Stimulated activated CD8-positive, alpha-beta memory T cell treated with anti-CD3 and anti-CD28 coated beads, Interleukin-2, amount 100 ng/mL, for 48 hours (primary cell): ENCODE results near the gene BCAP31.
"Not testable (repeated sequence)": the region's sequence is repeated elsewhere in the genome, so short reads cannot be mapped to it uniquely, and the experiment has no call there.

ENCODE experiments used
- DNase-seq, 2 donors: peaks; one replicate each; pipeline ENCODE4 v3.0.0-alpha.2; 2020; ENCODE audit warnings: low read depth in 2 of 2

The BCAP31 gene

DNA sequence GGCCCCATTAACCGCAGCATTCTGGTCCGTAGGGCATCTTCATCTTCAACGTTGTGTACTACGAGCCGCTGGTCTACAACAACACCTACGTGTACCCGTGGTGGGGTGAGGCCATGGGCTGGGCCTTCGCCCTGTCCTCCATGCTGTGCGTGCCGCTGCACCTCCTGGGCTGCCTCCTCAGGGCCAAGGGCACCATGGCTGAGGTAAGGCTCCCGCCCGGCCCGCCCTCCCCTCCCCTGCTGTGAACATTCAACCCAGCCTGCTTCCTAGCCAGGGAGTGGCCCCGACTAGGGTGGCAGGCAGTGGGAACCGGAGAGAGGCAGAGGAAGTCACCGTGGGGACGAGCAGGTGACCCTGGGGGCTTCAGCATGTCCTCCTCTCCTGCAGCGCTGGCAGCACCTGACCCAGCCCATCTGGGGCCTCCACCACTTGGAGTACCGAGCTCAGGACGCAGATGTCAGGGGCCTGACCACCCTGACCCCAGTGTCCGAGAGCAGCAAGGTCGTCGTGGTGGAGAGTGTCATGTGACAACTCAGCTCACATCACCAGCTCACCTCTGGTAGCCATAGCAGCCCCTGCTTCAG is 29.4 kb downstream of the BCAP31 start:
- no peak for DNase-seq

DNA sequence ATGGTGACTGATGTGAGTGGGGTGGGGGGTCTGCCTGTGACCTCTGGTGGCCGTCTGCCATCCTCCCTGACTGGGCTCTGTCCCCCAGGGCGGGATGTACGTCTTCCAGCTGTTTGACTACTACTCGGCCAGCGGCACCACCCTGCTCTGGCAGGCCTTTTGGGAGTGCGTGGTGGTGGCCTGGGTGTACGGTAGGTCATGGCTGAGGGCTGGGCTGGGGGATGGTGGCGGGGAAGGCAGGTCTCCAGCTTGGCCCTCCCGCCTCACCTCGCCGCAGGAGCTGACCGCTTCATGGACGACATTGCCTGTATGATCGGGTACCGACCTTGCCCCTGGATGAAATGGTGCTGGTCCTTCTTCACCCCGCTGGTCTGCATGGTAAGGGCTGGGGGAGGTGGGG is 29.9 kb downstream of the BCAP31 start:
- DNase-seq = not testable (repeated sequence)

DNA sequence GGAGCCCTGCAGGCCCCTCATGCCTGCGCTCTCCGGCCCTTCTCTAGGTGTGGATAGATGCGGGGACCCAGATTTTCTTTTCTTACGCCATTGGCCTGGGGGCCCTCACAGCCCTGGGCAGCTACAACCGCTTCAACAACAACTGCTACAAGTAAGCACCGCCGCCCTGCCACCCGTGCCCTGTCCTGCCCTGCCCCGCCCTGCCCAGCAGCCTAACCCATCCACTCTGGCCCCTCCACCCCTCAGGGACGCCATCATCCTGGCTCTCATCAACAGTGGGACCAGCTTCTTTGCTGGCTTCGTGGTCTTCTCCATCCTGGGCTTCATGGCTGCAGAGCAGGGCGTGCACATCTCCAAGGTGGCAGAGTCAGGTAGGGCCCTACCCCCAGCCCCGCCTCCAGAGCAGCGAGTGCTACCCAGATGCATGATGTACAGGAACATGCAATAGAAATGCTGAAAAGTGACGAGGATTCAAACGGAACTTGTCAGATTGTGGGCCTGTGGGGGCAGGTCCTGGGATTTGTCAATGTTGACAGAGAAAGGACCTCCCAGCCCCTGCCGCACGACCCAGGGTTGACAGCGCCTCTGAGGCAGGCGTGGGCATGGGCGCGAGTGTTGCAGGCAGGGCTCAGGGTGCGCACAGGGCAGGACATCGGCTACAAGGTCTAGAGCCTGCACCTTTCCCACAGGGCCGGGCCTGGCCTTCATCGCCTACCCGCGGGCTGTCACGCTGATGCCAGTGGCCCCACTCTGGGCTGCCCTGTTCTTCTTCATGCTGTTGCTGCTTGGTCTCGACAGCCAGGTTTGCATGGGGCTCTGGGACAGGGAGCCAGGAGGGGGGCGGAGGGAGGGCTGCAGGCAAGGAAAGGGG is 30.7 kb downstream of the BCAP31 start:
- no peak for DNase-seq

DNA sequence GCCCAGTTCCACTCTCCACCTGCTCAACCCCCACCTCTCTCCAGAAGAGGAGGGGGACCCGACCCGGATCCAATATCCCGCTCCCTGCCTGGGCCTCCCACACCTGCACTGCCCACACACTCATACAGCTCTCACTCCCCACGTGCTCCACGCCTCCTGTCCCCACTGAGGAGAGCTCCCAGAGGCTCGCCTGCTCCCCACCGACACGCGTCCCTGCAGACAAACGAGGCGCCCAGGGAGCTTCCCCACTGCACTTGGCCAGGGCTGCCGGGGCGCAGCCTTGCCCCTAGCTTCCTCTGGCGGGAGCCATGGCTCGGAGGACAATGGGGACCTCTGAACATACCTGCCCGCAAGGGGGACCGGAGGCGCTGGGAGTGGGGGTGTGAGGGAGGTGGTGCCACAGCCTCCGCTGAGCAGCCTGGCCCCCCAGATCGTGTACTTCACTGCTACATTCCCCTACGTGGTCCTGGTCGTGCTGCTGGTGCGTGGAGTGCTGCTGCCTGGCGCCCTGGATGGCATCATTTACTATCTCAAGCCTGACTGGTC is 31.5 kb downstream of the BCAP31 start:
- no peak for DNase-seq

DNA sequence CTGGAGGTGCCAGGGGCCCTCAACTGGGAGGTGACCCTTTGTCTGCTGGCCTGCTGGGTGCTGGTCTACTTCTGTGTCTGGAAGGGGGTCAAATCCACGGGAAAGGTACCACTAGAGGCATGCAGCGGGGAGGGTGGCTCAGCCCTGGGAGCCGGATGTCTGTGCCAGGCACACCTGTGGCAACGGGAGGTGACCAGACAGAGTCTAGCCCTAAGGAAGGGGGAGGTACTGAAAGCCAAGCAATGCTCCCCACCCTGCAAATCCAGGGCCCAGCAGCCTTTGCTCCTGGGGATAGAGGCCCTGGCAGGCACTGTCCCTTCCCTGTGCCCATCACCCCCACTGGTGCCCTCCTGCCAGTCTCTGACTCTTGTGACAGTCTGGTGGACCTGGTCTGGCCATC is 32.2 kb downstream of the BCAP31 start:
- DNase-seq = no peak

DNA sequence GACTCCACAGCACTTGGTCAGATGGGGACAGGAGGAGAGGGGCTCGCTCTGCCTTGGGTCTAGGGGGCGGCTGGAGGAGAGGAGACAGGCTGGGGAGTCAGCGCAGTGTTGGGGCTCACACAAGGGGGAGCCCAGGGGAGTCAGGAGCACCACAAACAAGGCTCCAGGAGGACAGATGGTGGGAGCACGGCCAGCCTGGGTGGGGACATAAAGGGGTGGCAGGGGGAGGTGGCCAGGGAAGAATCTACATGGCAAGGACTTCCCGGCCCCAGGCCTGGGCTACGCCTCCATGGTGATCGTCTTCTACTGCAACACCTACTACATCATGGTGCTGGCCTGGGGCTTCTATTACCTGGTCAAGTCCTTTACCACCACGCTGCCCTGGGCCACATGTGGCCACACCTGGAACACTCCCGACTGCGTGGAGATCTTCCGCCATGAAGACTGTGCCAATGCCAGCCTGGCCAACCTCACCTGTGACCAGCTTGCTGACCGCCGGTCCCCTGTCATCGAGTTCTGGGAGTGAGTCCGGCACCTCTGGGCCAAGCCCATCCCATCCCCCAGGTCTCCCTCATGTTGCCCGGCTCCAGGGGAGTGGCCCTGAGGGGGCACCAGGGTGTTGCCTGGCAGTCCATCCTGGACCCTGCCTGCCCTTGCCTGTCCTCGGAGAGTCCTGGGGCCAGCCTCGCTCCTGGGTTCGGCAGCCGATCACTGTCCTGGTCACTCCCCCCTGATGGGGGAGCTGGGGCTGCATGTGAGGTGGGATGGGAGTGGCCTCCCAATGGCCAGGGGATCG is 33.0 kb downstream of the BCAP31 start:
- not testable (repeated sequence) for DNase-seq

DNA sequence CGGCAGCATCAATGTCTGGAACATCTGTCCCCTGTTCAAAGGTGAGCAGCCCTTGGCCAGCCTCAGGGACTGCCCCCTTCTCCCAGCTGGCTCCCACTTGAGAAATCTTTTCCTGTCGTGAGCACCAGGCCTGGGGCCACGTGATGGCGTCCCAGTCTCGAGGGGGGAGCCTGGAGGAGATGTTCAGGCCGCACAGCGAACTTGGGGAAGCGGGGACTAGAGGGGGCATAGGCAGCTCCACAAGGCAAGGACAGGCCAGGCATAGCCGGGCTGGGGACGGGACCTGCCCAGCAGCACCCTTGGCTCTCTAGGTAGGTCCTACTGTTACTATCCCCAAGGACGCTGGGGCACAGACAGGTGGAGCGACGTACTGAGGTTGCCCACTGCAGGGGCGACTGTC is 33.7 kb downstream of the BCAP31 start:
- DNase-seq = no peak

DNA sequence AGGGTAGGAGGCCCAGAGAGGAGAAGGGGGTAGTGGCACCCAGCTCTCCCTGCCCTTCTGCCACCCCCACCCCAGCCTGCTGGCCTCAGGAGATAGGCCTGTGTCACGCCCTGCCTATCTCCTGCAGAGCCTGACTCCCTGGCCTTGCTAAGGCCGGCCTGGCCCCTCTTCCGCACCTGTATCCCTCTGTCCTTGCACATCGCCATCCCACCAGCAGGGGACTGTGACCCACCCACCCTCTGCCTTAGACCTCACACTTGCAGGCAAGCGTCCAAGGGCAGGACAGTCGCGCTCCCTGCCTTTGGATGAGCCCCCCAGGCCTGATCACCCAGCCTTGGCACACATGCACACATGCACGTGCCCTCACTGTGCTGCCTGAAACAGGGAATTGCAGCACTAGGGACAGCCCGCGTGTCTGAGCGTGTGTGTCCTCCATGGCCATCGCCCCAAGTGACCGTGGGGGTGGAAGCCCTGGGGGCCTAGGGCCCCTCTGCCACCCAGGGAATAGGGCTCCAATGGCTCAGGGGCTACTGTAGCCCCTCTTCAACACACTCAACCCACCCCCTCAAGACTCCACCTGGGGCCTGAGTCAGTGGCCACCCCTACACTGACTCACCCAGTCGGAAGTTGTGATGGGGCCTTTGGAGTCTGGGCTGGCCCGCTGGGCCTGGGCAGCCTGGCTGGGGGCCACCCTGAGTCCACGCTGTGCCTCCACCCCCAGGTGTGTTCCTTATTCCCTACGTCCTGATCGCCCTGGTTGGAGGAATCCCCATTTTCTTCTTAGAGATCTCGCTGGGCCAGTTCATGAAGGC is 34.3 kb downstream of the BCAP31 start:
- no peak for DNase-seq

DNA sequence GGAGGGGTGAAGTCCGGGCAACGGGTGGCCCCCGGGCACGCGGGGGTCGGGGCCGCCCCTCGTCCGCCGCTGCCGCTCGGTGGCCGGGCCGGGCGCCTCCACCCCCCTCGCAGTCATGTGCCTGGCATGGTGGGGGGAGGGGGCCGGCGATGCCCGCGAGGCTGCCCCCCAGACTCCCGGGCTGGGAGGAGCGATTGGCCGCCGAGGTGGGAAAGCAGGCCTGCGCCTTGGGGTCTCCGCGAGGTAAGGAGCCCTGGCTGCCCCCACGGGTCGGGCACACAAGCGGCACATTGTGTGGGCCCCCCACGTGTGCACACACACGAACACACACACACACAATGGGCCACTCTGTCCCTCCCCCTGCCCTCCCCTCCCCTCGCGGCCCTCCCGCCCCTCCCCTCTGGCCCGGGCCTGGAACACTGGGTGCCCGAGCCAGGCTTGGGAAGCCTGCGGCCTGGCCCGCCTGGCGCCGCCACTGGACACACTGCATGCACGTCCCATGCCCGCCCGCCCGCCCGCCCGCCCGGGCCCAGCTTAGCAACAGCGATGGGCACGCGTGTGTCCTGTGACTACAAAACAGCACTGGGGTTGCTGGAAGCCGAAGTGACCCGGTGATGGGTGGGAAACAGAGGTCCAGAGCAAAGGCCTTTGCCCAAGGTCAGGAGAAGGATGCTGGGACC is 35.1 kb downstream of the BCAP31 start:
- no peak for DNase-seq

DNA sequence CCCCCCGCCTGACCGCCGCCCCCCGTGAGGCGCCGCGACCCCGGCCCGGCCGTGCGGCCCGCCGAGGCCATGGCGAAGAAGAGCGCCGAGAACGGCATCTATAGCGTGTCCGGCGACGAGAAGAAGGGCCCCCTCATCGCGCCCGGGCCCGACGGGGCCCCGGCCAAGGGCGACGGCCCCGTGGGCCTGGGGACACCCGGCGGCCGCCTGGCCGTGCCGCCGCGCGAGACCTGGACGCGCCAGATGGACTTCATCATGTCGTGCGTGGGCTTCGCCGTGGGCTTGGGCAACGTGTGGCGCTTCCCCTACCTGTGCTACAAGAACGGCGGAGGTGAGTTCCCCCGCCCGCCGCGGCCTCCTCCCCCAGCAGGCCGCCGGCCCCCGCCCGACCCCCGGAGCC is 35.7 kb downstream of the BCAP31 start:
- DNase-seq = no peak

DNA sequence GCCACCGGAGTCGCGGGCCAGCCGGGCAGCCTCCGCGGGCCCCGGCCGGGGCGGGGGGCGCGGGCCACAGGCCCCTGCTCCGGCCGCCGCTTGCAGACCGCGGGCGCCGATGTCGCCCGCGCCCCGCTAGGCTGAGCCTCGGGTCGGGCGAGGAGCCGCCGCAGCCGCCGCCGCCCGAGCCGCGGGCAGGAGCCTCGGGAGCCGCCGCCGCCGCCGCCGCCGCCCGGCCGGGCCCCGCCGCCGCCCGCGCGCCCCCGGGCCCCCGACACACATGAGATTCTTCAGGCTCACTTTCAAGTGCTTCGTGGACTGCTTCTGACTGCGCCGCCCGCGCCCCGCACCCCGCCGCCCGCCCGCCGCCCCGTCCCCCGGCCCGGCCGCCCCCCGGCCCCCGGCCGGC is 36.1 kb downstream of the BCAP31 start:
- no peak for DNase-seq

DNA sequence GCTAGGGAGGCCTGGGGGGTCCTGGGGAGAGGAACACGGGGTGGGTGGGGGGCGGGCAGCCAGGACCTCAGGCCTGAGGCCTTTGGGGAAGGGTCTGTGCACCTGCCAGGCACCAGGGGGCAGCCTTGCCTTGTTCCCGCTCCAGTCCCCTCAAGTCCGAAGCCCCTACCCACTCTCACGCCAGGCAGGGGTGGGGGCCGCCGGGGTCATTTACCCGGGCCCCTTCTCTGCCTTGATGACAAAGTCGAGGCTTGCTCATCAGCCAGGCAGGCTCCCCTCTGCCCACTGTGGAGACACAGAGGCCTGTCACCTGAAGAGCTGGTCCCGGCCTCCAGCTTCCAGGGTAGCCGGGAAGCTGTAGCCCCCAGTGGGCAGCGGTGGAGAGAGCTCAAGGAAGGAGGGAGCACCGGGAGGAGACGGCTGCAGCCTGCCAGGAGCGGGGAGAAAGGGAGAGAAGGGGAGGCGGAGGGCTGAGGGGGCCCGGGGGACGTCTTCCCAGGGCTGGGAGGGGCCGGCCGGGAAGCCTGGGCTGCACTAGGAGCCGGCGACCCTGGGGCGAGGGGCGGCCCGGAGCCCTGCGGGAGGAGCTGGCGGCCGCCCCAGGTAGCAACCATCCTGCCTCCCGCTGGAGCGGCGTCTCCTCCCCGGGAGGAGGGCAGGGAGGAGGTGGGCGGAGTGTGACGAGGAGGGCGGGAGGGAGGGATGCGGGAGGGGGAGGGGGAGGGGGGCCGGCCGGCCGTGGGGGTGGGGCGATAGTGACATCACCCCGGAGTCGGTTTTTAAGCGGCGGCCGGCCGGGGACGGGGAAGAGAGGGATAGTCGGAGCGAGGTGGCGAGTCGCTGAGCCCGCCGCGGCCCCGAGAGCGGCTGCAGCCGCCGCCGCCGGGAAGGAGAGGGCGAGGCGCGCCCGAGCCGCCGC is 36.8 kb downstream of the BCAP31 start, which contains the start of gene SLC6A8:
Gene SLC6A8 (plus strand): TSS at position 806 of the 919 bp plus-strand sequence. CDS start 649 bp downstream, outside the sequence.
- DNase-seq = no peak

DNA sequence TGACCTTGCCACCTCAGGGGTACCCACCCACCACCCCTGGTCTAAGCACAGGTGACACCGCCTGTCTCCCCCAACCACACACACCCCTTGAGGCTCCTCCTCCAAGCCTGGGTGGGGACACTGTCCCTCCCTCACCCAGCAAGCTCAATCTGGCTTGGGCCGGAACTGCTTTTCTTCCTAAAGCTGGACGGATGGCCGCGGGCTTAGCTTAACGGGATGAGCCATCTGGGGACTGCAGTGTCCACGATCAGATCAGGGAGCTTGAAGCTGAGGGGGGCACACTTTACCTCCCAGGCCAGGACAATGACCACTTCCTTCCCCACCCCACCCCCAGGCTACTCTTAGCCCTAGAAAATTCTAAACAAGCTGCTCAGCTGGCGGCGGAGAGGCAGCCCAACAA is 37.5 kb downstream of the BCAP31 start:
- no peak for DNase-seq

DNA sequence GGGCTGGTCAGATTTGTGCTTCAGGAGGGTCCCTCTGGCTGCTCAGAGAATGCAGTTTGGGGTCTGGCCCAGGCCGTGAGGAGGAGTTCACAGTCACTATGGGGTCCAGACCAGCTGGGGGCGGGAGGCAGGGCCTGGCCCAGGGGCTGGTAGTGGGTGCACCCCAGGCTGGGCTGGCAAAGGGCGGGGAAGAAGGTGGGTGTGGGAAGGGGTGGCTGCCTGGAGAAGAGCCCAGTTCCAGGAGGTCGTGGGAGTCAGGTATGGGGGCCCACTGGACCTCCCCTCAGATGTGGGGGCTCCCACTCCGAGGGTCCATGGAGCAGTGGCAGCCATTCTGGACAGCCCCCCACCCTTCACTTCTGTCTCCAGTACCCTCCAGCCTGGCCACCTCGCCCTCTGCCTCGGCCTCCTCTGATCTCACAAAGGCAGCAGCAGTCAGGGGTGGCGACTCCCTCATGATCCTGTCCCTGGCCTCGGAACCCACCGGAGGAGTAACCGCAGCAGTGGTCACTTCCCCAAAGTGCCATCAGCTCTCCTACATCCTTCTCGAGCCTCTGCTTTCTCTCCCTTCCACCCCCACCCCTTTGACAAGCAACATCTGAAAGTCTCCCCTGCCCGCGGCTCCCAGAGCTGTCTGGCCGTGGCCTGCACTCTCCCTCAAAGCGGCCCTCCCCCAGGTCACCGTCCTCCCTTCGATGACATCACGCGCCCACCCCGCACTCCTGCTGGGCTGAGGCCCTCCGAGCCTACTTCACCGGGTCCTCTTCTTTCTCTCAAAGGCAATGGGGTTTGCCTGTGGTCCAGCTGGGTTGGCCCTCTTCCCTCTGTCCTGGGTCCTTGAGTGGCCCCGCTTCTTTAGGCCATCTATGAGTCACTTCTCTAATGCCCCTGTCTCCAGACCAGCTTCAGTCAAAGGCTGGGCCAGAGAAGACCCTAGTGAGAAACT is 38.2 kb downstream of the BCAP31 start:
- no peak for DNase-seq

DNA sequence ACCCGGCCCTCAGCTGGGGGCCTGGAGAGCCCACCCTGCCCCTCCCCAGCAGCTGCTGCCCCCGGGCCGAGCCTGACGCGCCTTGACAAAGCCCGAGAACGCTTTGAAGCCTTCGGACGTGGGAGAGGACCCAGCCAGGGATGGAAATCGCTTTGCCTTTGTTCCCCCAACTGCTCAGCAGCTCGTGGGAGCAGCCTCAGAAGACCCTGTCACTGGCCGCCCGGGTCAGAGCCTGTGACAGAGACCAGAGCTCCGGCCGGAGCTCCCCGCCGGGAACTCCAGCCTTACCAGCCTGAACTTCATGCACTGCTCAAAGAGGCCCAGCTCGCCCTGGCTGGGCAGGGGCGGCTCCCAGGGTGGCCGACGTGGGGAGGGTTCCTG is 39.0 kb downstream of the BCAP31 start:
- no peak for DNase-seq

DNA sequence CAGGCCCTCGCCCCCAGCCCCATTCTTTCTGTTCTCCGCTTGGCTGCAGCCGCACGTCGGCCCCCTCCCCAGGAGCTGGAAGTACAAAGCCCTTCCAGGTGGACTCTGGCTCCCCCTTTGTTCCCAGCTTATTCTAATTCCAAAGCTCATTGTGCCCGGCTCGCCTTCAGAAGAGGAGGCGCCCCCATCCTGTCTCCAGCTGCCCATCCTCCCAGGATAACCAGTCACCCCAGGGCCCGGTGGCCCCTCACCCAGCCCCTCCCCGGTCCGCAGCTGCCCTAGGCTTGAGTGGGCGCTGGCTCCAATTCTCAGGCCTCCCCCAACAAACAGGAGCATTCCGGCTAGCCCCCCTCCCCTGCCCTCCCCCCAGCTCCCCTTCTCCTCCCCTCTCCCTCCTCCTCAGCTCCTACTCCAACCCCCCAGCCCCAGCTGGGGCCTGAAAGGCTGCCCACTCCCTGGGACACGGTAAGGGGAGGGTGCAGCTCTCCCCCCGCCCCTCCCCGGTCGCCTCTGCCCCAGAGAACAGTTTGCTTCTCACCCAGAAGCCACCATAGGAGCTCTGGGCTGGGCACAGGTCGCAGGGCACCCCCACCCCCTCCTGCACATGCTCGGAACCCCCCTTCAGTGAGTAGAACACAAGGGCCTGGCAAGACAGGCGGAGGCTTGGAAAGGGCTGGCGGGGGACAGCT is 39.6 kb downstream of the BCAP31 start:
- no peak for DNase-seq

DNA sequence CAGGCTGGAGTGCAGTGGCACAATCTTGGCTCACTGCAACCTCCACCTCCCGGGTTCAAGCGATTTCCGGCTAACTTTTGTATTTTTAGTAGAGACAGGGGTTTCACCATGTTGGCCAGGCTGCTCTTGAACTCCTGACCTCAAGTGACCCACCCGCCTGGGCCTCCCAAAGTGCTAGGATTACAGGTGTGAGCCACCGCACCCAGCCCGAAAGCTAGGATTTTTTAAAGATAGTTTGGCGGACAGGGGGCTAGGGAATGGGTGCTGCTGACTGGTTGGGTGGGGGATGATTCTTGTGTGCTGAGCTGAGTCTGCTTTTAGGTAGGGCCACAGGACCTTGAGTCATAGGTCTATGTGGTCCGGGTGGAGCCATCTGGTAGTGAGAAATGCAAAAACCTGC is 40.7 kb downstream of the BCAP31 start:
- not testable (repeated sequence) for DNase-seq

DNA sequence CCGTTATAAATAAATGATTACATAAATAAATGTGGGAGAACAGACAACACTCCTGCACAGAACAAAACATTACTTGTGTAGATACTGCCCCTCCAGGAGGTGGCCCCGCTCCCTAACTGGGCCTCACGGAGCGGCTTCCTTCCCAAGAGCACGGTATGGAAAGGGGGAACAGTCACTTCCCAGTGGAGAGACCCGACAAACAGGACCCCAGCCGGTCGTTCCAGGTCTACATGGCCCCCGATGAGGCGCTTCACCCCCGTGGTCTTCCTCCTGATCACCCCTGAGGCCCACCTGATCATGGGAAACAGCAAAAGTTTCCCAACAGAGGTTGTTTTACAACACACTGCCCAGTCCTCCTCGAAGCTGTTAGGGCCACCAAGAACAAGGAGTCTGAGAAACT is 43.0 kb downstream of the BCAP31 start:
- no peak for DNase-seq
